Astrocyte of the spinal cord (primary cell): ENCODE results near the gene SV2A.

Experiments used
- DNase-seq: peaks from one replicate; pipeline ENCODE4 v3.0.0; 2011; ENCODE audit warnings: low read depth, low spot score
- H3K4me3 ChIP-seq: 2 replicates; pipeline ENCODE4 v1.5.1; 2011; ENCODE audit warnings: low read depth, mild to moderate bottlenecking, low read length, moderate library complexity
- in situ Hi-C: cut with HindIII; loops from 2 replicates; pipeline ENCODE4 v1.10.0; 2017; ENCODE audit warnings: low sequenced_read_pairs
- TF ChIP-seq, protein P1 (sequence below): IDR thresholded peaks from 2 replicates; pipeline ENCODE4 v1.5.1; 2012; ENCODE audit warnings: low read depth, mild to moderate bottlenecking, low read length, inconsistent platforms

SV2A gene

GRCh38 chr1:149925751-149926150 lies 8.1 kb upstream of the SV2A start:
- TF ChIP-seq, protein P1, sequence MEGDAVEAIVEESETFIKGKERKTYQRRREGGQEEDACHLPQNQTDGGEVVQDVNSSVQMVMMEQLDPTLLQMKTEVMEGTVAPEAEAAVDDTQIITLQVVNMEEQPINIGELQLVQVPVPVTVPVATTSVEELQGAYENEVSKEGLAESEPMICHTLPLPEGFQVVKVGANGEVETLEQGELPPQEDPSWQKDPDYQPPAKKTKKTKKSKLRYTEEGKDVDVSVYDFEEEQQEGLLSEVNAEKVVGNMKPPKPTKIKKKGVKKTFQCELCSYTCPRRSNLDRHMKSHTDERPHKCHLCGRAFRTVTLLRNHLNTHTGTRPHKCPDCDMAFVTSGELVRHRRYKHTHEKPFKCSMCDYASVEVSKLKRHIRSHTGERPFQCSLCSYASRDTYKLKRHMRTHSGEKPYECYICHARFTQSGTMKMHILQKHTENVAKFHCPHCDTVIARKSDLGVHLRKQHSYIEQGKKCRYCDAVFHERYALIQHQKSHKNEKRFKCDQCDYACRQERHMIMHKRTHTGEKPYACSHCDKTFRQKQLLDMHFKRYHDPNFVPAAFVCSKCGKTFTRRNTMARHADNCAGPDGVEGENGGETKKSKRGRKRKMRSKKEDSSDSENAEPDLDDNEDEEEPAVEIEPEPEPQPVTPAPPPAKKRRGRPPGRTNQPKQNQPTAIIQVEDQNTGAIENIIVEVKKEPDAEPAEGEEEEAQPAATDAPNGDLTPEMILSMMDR: no peak
- DNase-seq: no peak
- H3K4me3 ChIP-seq: no peak overlapping the region
- in situ Hi-C loops: no loop called here

- no peak overlapping the region for H3K4me3 ChIP-seq
- in situ Hi-C loops: no loop called here
- TF ChIP-seq, protein P1: no peak
- DNase-seq: no peak
Measured at GRCh38 chr1:149925345-149925744, 7.7 kb upstream of the SV2A start.

GRCh38 chr1:149923626-149924025 lies 6.0 kb upstream of the SV2A start:
- DNase-seq: no peak
- H3K4me3 ChIP-seq: no peak overlapping the region
- in situ Hi-C loops: no loop called here
- TF ChIP-seq, protein P1: no peak

- TF ChIP-seq, protein P1: no peak
- peak overlapping the region; percentile 75 for H3K4me3 ChIP-seq
- DNase-seq: no peak
- in situ Hi-C loops: no loop called here
Measured at GRCh38 chr1:149916898-149917252, 769 bp downstream of the SV2A start.

DNA sequence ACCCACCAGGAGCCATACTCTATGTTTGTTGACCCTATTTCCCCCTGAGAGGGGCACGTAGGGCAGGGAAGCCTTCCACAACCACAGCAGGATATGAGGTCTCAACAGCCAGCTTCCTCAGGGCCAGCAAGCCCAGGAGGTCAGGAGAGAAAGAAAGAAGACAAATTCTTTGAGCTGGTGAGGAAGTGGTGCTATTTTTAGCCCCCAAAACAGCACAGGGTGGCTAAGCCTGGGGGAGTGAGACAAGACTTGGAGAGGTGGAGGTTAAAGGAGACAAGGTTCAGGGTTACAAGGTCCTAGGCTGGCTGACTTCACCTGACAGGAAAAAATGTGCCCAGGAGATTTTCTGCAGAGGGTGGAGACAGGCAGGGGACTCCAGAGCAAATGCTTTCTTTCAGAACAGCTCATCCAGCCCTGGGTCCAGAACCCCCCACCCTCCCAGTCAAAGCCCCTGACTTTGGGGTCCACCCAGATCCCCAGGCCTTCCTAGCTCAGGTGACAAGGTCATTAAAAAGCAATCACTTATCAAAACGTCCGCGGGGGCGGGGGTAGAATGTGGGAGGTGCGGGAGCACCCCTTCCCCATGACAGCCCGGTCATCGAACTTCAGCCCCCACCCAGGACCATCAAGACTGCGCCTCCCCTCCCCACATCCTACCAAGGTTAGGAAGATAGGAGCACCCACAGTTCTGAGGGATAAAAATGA lies 1.3 kb downstream of the SV2A start:
- peak overlapping the region; percentile 75 for H3K4me3 ChIP-seq
- DNase-seq: no peak
- in situ Hi-C loops: no loop called here
- TF ChIP-seq, protein P1: no peak

GRCh38 chr1:149915429-149916192 lies 2.0 kb downstream of the SV2A start:
- no peak for DNase-seq
- TF ChIP-seq, protein P1: no peak
- H3K4me3 ChIP-seq: no peak overlapping the region
- in situ Hi-C loops: no loop called here
